Neuronal stem cell (in vitro differentiated cells): Measurements from ENCODE around the gene FAM114A1.
A peak's percentile ranks its signal among the peaks of the same experiment; 100 is the strongest.

Source experiments
- small RNA-seq: library from polyadenylated mRNA; stranded (forward); fragments of <200 nt; extraction: miRNeasy Mini kit (QIAGEN cat#:217004); gene quantifications from one replicate; pipeline ENCODE3, GENCODE V24; 2013; ENCODE audit not compliant: insufficient read depth

Gene FAM114A1

Small RNAs within 50 kb of the gene (small RNA-seq; reads per million reads assigned to genes)
- 84.8 reads per million, percentile 96 among the genes with 10 or more reads in this experiment for gene MIR574
